H1 (cell line): ENCODE measurements around the gene LPGAT1. TPM values are rescaled to one million over a fixed set of nuclear protein-coding genes. Genes with fewer than 3 reads are reported as not detected.

Experiments
- CTCF ChIA-PET: fragments of 300-600 bp; sonication (Branson Sonifier 250); formaldehyde crosslinking; loops from one replicate; lab custom pipeline; 2021; ENCODE audit not compliant: partially characterized antibody; lab: Charles Lee
- POLR2A ChIA-PET: fragments of 300-600 bp; sonication (Branson Sonifier 250); formaldehyde crosslinking; loops from one replicate; lab custom pipeline; 2021; ENCODE audit warnings: inconsistent platforms; ENCODE audit not compliant: partially characterized antibody; lab: Charles Lee
- DNase-seq, 2 experiments: peaks; one replicate each; pipeline versions ENCODE4 v3.0.0 to v3.0.0-alpha.2; 2010 to 2022; ENCODE audit warnings: low spot score in 2 of 2, low read depth in 1 of 2, mixed read lengths in 1 of 2
- FAIRE-seq: peaks from 2 replicates; lab custom pipeline; 2011; peaks lifted over from hg19 to GRCh38; lab: Jason Lieb, UNC
- H2AFZ ChIP-seq: 2 replicates; pipeline ENCODE4 v1.8.1; 2012; ENCODE audit warnings: low read length, inconsistent platforms
- H2AK5ac ChIP-seq: 2 replicates; pipeline ENCODE4 v1.6.1; 2013; ENCODE audit warnings: low read depth, low read length
- H2BK120ac ChIP-seq: replicated peaks from 2 replicates; pipeline ENCODE3; 2013; ENCODE audit warnings: low read depth, low read length, inconsistent platforms
- H2BK12ac ChIP-seq: 2 replicates; pipeline ENCODE4 v1.6.1; 2013; ENCODE audit warnings: low read depth, low read length
- H2BK15ac ChIP-seq: 2 replicates; pipeline ENCODE4 v1.6.1; 2013; ENCODE audit warnings: low read length
- H2BK20ac ChIP-seq: 2 replicates; pipeline ENCODE4 v1.6.1; 2013; ENCODE audit warnings: low read length
- H2BK5ac ChIP-seq: 2 replicates; pipeline ENCODE4 v1.6.1; 2013; ENCODE audit warnings: low read depth, low read length
- H3K14ac ChIP-seq: 2 replicates; pipeline ENCODE4 v1.6.1; 2013; ENCODE audit warnings: inconsistent platforms; ENCODE audit not compliant: insufficient read length
- H3K18ac ChIP-seq: 2 replicates; pipeline ENCODE4 v1.6.1; 2013; ENCODE audit warnings: low read length; ENCODE audit errors: extremely low read depth
- H3K23ac ChIP-seq: 2 replicates; pipeline ENCODE4 v1.6.1; 2013; ENCODE audit warnings: inconsistent platforms; ENCODE audit not compliant: insufficient read length
- H3K23me2 ChIP-seq: 2 replicates; pipeline ENCODE4 v1.6.1; 2013; ENCODE audit warnings: low read depth, low read length
- H3K27ac ChIP-seq: 2 replicates; pipeline ENCODE4 v1.6.1; 2011; ENCODE audit warnings: low read depth, low read length, inconsistent platforms
- H3K27me3 ChIP-seq, 4 experiments: replicated peaks in 1 of 4; 1 replicate in 1 of 4; 2 replicates in 3 of 4; pipeline versions ENCODE4 v1.6.1 to v1.8.1; 2011 to 2013; ENCODE audit warnings: low read length in 3 of 4, mild to moderate bottlenecking in 3 of 4, inconsistent platforms in 2 of 4, mixed read lengths in 2 of 4, moderate library complexity in 1 of 4; ENCODE audit not compliant: control insufficient read depth in 3 of 4, insufficient read depth in 3 of 4; ENCODE audit errors: extremely low read depth in 1 of 4
- H3K36me3 ChIP-seq, 4 experiments: 2 replicates each; pipeline versions ENCODE4 v1.6.1 to v1.8.1; 2011 to 2013; ENCODE audit warnings: mild to moderate bottlenecking in 4 of 4, low read length in 3 of 4, moderate library complexity in 2 of 4, control low read depth in 1 of 4, inconsistent platforms in 1 of 4; ENCODE audit not compliant: insufficient read depth in 4 of 4, control insufficient read depth in 2 of 4
- H3K4ac ChIP-seq: replicated peaks from 2 replicates; pipeline ENCODE3; 2013; ENCODE audit warnings: low read length, low read depth, mixed read lengths, inconsistent platforms; ENCODE audit not compliant: insufficient read length
- H3K4me1 ChIP-seq, 4 experiments: replicated peaks in 1 of 4; 1 replicate in 1 of 4; 2 replicates in 3 of 4; pipeline versions ENCODE4 v1.6.1 to v1.8.1; 2011 to 2013; ENCODE audit warnings: low read length in 3 of 4, inconsistent platforms in 2 of 4, mixed read lengths in 1 of 4; ENCODE audit not compliant: insufficient read depth in 4 of 4, control insufficient read depth in 3 of 4
- H3K4me2 ChIP-seq, 2 experiments: 2 replicates each; pipeline versions ENCODE4 v1.6.1 to v1.8.1; 2011 to 2013; ENCODE audit warnings: low read depth in 2 of 2, low read length in 2 of 2, control low read depth in 1 of 2, inconsistent platforms in 1 of 2, mild to moderate bottlenecking in 1 of 2; ENCODE audit not compliant: insufficient read depth in 1 of 2
- H3K4me3 ChIP-seq, 4 experiments: fragments of 200-600, 300-600 bp in 1 of 4; sonication (generic), shearing (Covaris generic), sonication (Bioruptor Twin) in 1 of 4; 2 replicates each; pipeline versions ENCODE4 v1.5.1 to v1.8.1; 2011 to 2016; ENCODE audit warnings: low read length in 4 of 4, low read depth in 3 of 4, control low read depth in 2 of 4, inconsistent platforms in 2 of 4, mild to moderate bottlenecking in 2 of 4, mixed read lengths in 1 of 4, moderate library complexity in 1 of 4; ENCODE audit not compliant: insufficient read depth in 2 of 4; ENCODE audit errors: extremely low read depth in 1 of 4
- H3K56ac ChIP-seq: replicated peaks from 2 replicates; pipeline ENCODE3; 2013; ENCODE audit warnings: low read depth, mild to moderate bottlenecking, mixed read lengths, low read length, inconsistent platforms; ENCODE audit not compliant: insufficient read length
- H3K79me1 ChIP-seq: 2 replicates; pipeline ENCODE4 v1.6.1; 2013; ENCODE audit warnings: low read depth, low read length, control low read depth
- H3K79me2 ChIP-seq, 2 experiments: 2 replicates each; pipeline versions ENCODE4 v1.6.1 to v1.8.1; 2012 to 2013; ENCODE audit warnings: low read length in 2 of 2, mild to moderate bottlenecking in 2 of 2, inconsistent platforms in 1 of 2; ENCODE audit not compliant: insufficient read depth in 2 of 2, control insufficient read depth in 1 of 2
- H3K9ac ChIP-seq, 4 experiments: replicated peaks in 1 of 4; 1 replicate in 1 of 4; 2 replicates in 3 of 4; pipeline versions ENCODE4 v1.6.1 to v1.8.1; 2011 to 2013; ENCODE audit warnings: low read depth in 3 of 4, low read length in 3 of 4, control low read depth in 2 of 4, mild to moderate bottlenecking in 2 of 4, moderate library complexity in 2 of 4, inconsistent platforms in 1 of 4; ENCODE audit errors: extremely low read depth in 1 of 4
- H3K9me3 ChIP-seq, 2 experiments: 2 replicates each; pipeline versions ENCODE4 v1.6.1 to v1.8.1; 2012 to 2013; ENCODE audit warnings: mild to moderate bottlenecking in 2 of 2, moderate library complexity in 2 of 2, control low read depth in 1 of 2, inconsistent platforms in 1 of 2, low read depth in 1 of 2, low read length in 1 of 2, mixed read lengths in 1 of 2; ENCODE audit not compliant: insufficient read depth in 2 of 2
- H4K20me1 ChIP-seq, 2 experiments: replicated peaks in 1 of 2; 2 replicates each; pipeline versions ENCODE3 to v1.8.1; 2011 to 2013; ENCODE audit warnings: inconsistent platforms in 2 of 2, low read length in 2 of 2, mild to moderate bottlenecking in 1 of 2; ENCODE audit not compliant: insufficient read depth in 2 of 2, control insufficient read depth in 1 of 2
- H4K5ac ChIP-seq: 2 replicates; pipeline ENCODE4 v1.6.1; 2013; ENCODE audit warnings: low read length, low read depth, mixed read lengths, inconsistent platforms; ENCODE audit not compliant: insufficient read length
- H4K8ac ChIP-seq: 2 replicates; pipeline ENCODE4 v1.8.0; 2013; ENCODE audit warnings: mild to moderate bottlenecking, moderate library complexity, low read length, inconsistent platforms; ENCODE audit not compliant: insufficient read depth; ENCODE audit errors: extremely low read depth
- H4K91ac ChIP-seq: replicated peaks from 2 replicates; pipeline ENCODE3; 2013; ENCODE audit warnings: low read length, mixed read lengths, inconsistent platforms; ENCODE audit not compliant: insufficient read length
- BRCA1 ChIP-seq: IDR thresholded peaks from 2 replicates; pipeline ENCODE4 v1.6.1; 2012; ENCODE audit warnings: low read depth, low read length, improper control_type of control experiment
- EGR1 ChIP-seq: IDR thresholded peaks from 2 replicates; pipeline ENCODE4 v1.6.1; 2011; ENCODE audit warnings: low read depth, low read length, borderline replicate concordance
- KDM4A ChIP-seq: IDR thresholded peaks from one replicate; pipeline ENCODE4 v1.7.1; 2012; ENCODE audit warnings: low read depth, mild to moderate bottlenecking, moderate library complexity, low read length, inconsistent platforms; ENCODE audit not compliant: severe bottlenecking
- RFX5 ChIP-seq: IDR thresholded peaks from 2 replicates; pipeline ENCODE4 v1.6.1; 2011; ENCODE audit warnings: low read depth, low read length, improper control_type of control experiment, borderline replicate concordance
- RXRA ChIP-seq: IDR thresholded peaks from 2 replicates; pipeline ENCODE4 v1.6.1; 2011; ENCODE audit warnings: low read depth, mild to moderate bottlenecking, low read length, moderate library complexity; ENCODE audit not compliant: insufficient read depth
- SIX5 ChIP-seq: IDR thresholded peaks from 2 replicates; pipeline ENCODE4 v1.6.1; 2011; ENCODE audit warnings: mild to moderate bottlenecking, low read depth, low read length
- TAF1 ChIP-seq: IDR thresholded peaks from 2 replicates; pipeline ENCODE4 v1.6.1; 2011; ENCODE audit warnings: mild to moderate bottlenecking, low read depth, low read length
- USF2 ChIP-seq: IDR thresholded peaks from 2 replicates; pipeline ENCODE4 v1.6.1; 2011; ENCODE audit warnings: low read length, improper control_type of control experiment
- YY1 ChIP-seq: IDR thresholded peaks from 2 replicates; pipeline ENCODE4 v1.6.1; 2011; ENCODE audit warnings: low read depth, mild to moderate bottlenecking, low read length
- WGBS, 2 experiments: shearing (Covaris generic) in 1 of 2; methylation state at CpG; one replicate each; pipeline versions ENCODE4 v1.1.6 to v1.1.7; 2013 to 2015; ENCODE audit warnings: low lambda C conversion rate in 2 of 2, mixed read lengths in 2 of 2, inconsistent platforms in 1 of 2, low coverage in 1 of 2, missing lambda C conversion rate in 1 of 2; ENCODE audit not compliant: insufficient replicate concordance in 2 of 2, insufficient coverage in 1 of 2, insufficient read length in 1 of 2; ENCODE audit errors: extremely low coverage in 1 of 2, missing lambda C conversion rate in 1 of 2; 5-methylcytosine and 5-hydroxymethylcytosine counted together
- polyA plus RNA-seq, 7 experiments: library from polyadenylated mRNA; depleted of rRNA in 3 of 7; stranded (reverse) in 5 of 7; unstranded in 2 of 7; fragments of >200 nt in 5 of 7; fragments of 200-250 nt in 2 of 7; gene quantifications; 1 replicate in 5 of 7; 2 replicates in 1 of 7; 4 replicates in 1 of 7; pipeline versions ENCODE4 v1.2.1 to v1.2.3, GENCODE V29; 2011 to 2013; ENCODE audit warnings: missing spikeins in 2 of 7, mixed read lengths in 2 of 7
- total RNA-seq: library from RNA; stranded (reverse); fragmentation: NEBNext Ultra II Directional; extraction: Animal tissue kit (Norgen Biotek cat#: 25700); gene quantifications from 2 replicates; pipeline ENCODE4 v1.2.1, GENCODE V29; 2021

The LPGAT1 gene
- total and polyA plus RNA-seq, 2 of the 8 experiments (the other 6 are each of a cell fraction or from before 2014, with no cell fraction given), result 2.3 to 13.5 TPM

- WGBS, 2 experiments, result 81% methylated on average over 4 of the region's 4 CpGs; no CpG with 5 or more reads in 1 of the 2 experiments
- Histone ChIP-seq H2AFZ (no peak overlapping the region), H3K79me1 (no peaks in the 10 kb centered on the region), H3K4me3 (no peak overlapping the region), H3K18ac (no peak overlapping the region), H4K91ac (no peak overlapping the region), H4K20me1 (no peaks in the 10 kb centered on the region), H3K9ac (no peak overlapping the region), H3K27me3 (no peaks in the 10 kb centered on the region), H4K8ac (no peak overlapping the region), H2BK5ac (no peak overlapping the region), H3K14ac (no peak overlapping the region), H3K4ac (no peak overlapping the region), H2BK120ac (no peak overlapping the region), H3K27ac (no peak overlapping the region), H3K23ac (no peak overlapping the region), H3K9me3 (no peaks in the 10 kb centered on the region), H3K56ac (no peak overlapping the region), H4K5ac (no peak overlapping the region), H3K23me2 (no peaks in the 10 kb centered on the region), H2AK5ac (no peak overlapping the region), H3K4me2 (no peak overlapping the region), H3K36me3 (no peaks in the 10 kb centered on the region), H2BK12ac (no peak overlapping the region), H3K4me1 (no peaks in the 10 kb centered on the region), H2BK15ac (no peak overlapping the region), H2BK20ac (no peak overlapping the region), H3K79me2 (no peaks in the 10 kb centered on the region)
- ChIA-PET CTCF (interaction anchor here (1.1 kb wide), 1 partner anchor 39 kb away, joined by 3 read pairs; no protein-coding TSS in a partner anchor), POLR2A (no interaction called here)
- TF ChIP-seq USF2 (no peak), EGR1 (no peak), RFX5 (no peak), TAF1 (no peak), YY1 (no peak), BRCA1 (no peak), KDM4A (no peak), SIX5 (no peak), RXRA (no peak)
- FAIRE-seq, result no peak
- DNase-seq, result no peak
Measured at GRCh38 chr1:211775170-211775569, 55.4 kb downstream of the LPGAT1 start.
